Upper lobe of left lung (tissue), 4 donors: ENCODE data around the gene PBX4.

ENCODE experiments used
- EP300 ChIP-seq, 4 donors: sonication (generic); formaldehyde crosslinking; IDR thresholded peaks; one replicate each; pipeline ENCODE4 v1.5.1; 2017; ENCODE audit warnings: antibody characterized with exemption in 4 of 4, control low read depth in 2 of 4
- POLR2A ChIP-seq, 4 donors: fragments of 450-650 bp; IDR thresholded peaks; one replicate each; pipeline ENCODE4 v1.5.1; 2016 to 2017; ENCODE audit warnings: antibody characterized with exemption in 4 of 4, mild to moderate bottlenecking in 2 of 4
- TF ChIP-seq, protein P1 (sequence below), 6 experiments: fragments of 450-650 bp in 4 of 6; fragments of 200-600 bp in 2 of 6; sonication (generic) in 2 of 6; IDR thresholded peaks; one replicate each; pipeline ENCODE4 v1.5.1; 2016 to 2019; ENCODE audit warnings: antibody characterized with exemption in 6 of 6

- TF ChIP-seq, protein P1, sequence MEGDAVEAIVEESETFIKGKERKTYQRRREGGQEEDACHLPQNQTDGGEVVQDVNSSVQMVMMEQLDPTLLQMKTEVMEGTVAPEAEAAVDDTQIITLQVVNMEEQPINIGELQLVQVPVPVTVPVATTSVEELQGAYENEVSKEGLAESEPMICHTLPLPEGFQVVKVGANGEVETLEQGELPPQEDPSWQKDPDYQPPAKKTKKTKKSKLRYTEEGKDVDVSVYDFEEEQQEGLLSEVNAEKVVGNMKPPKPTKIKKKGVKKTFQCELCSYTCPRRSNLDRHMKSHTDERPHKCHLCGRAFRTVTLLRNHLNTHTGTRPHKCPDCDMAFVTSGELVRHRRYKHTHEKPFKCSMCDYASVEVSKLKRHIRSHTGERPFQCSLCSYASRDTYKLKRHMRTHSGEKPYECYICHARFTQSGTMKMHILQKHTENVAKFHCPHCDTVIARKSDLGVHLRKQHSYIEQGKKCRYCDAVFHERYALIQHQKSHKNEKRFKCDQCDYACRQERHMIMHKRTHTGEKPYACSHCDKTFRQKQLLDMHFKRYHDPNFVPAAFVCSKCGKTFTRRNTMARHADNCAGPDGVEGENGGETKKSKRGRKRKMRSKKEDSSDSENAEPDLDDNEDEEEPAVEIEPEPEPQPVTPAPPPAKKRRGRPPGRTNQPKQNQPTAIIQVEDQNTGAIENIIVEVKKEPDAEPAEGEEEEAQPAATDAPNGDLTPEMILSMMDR (IDR thresholded peaks at IDR 0.05) = no peak
- TF ChIP-seq POLR2A (IDR thresholded peaks at IDR 0.05) = no peak
- no peak for TF ChIP-seq EP300 (IDR thresholded peaks at IDR 0.05)
Observed at GRCh38 chr19:19530423-19530804, 88.1 kb downstream of the PBX4 start.
